NCI-H1092 (cell line): ENCODE measurements around the gene NOD2.

Experiments
- DNase-seq: peaks from one replicate; lab custom pipeline; 2025; lab: John Stamatoyannopoulos, UW

NOD2 gene

DNA sequence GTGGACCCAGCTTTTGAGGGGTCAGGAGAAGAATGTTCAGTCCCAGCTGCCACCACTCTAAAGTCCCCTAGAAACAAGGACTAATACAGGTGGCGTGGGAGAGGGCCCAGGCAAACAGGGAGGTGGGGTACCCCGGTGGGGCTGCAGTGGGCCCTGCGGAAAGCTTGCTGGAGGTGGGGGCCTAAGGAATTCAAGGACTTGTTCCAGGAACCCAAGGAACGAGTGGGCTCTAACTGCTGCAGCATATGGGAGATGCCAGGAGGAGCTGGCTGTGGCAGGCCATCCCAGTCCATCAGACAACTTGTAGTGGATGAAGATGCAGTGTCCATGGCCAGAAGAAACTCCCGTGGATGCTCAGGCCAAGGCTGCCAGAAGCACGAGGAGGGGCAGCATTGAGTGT lies 22.9 kb upstream of the NOD2 start:
- DNase-seq: no peak

DNA sequence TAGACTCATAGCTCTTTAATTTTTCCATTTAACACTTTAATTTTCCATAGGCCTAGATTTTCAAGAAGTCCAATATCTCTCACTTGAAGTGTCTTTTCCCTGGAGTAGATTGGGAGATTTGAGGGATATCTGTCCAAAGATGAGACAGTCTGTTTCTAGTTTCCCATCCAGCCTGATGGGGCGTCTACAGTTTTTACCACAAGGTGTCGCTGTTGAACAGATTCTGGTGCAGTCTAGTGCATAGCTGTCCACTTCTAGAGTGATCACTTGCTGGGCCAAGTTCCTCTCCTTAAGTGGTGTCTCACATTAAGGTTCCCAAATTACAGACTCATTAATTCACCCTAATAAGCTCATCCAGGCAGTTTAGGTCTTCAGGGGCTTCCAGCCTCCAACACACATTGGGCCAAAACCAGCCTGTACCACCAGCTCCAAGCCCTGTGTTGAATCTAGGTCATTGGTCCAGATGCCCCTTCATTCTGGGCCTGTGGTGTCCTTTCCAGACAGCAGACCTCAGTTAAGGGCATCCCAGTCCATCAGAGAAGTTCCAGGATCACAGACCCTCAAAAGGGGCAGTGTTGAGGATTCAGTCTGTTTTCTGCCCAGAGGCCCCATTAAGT lies 21.7 kb upstream of the NOD2 start:
- no peak for DNase-seq

DNA sequence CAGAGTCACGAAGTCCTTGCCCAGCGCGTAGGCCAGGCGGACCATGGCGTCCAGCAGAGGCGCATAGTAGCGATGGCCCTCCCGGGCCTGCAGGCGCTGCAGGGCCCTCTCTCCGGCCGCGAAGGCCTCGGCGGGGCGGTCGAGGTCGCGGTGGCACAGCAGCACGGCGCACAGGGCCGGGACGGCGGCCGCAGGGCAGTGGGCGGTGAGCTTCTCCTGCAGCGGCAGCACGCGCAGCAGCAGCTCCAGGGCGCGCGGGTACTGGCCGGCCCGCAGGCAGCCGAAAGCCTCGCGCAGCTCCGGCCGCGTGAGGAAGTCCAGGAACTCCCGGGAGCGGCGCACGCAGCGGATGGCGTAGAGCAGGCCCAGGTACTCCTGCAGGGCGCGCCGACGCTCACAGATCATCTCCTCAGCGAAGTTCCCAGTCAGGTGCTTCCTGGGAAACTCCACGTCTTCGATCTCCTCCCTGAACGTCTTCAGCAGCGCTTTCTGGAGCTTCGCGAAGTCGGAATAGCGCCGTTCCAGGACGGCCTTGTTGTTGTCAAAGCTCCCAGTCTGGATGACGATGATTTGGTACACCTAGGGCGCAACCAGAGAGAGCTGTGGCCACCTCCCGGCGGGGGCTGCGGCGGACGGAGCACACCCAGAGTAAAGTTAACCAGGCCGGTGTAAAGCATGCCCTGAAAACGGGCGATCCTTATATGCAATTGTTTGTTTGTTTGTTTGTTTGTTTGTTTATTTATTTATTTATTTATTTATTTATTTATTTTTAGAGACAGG lies 19.7 kb upstream of the NOD2 start:
- no peak for DNase-seq

DNA sequence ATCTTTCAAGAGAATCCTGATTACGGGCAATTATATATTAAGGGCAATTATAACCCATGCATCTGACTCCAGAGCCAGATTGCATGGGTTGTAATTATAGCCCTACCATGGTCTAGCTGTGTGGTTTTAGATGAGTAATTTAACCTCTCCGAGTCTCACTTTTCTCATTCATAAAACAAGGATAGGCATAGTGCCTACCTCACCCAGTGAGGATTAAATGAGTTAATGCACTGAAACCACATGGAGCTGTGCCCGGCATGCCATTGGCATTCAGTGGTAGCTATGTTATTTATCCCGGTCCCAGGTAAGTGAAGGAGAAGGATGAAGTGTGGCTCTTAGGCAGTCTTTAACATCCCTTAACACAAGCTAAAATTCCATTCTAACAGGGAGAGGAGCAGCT lies 18.6 kb upstream of the NOD2 start:
- DNase-seq: no peak

DNA sequence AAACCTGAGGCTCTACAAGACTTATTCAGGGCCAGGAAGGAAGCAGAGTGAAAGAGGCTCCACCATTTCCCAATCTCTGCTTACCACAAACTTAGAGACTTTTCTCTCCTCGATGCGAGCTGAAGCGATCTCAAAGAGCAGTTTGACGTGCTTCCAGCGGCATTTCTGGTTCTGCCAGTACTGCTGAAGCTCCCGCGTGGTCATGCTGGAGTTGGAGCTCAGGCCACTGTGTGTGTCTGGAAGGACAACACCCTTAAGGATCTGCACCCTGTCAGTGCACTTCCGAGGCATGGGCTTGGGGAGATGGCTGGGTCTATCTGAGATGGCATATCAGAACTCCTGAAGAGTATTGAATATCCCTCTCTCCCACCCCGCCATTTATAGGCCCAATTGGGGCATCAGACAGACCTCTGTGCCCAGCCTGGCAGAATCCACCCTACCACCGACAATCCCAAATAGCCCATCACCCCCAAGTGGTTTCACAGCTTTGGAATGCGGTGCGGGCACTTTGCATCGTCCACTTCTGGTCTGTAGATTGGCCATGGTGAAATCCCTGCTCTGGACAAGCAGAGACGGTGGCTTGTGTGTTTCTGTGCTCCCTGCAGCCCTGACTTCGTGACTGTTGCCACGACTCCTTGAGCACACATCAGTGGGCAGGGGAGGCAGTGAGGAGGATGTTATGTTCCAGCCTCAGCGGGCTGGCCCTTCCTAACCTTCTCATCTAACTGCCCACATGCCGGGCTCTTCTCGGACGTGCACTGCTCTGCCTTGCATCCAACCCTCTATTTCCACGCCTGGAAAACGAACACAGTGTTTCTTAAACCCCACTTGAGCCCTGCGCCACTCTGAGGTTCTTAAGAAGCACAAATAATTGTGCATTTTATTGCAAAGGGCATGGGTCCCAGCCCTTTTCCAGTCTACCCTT lies 17.5 kb upstream of the NOD2 start:
- no peak for DNase-seq

DNA sequence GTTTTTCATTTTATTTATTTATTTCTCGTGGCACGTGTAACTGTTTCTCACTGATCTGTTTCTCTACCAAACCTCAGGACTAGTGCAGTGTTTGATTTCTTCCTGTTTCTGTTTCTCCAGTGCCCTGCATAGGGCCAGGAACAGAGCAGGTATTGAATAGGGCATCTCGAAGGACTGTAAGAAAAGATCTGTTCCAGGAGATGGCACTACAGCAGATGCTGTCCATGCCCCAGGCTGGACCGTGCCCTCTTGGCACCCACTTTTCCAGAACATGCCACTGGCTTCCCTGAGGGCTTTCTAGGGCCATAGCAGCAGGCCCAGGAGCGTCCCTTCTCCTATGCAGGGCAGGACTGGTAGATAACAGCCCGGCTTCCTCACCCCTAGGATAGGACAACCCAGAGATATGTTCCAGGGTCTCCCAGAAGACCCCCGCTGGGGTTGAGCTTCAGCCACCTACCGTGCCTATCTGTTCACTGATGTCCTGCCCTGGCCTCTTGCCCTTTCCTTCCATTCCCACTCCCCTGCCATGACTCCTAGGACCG lies 16.7 kb upstream of the NOD2 start:
- DNase-seq: no peak

DNA sequence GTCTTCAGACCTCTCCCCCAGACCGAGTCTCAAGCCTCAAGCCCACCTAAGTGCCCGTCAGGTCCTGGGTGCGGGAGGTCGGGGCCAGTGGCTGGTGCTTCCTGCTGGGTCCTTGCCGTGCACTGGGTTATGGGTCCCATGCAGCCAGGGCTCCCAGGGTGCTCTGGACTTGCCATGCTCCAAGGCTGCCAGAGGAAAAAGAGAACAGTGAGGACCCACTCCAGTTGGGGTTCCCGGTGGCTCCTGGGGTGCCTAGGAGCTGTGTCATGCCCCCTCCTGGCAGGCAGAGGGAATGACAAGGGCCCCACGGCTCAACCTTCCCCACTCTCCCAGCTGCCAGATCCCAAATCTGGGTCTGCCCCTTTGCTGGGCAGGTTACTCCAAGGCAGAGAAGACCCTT lies 16.1 kb upstream of the NOD2 start:
- no peak for DNase-seq

DNA sequence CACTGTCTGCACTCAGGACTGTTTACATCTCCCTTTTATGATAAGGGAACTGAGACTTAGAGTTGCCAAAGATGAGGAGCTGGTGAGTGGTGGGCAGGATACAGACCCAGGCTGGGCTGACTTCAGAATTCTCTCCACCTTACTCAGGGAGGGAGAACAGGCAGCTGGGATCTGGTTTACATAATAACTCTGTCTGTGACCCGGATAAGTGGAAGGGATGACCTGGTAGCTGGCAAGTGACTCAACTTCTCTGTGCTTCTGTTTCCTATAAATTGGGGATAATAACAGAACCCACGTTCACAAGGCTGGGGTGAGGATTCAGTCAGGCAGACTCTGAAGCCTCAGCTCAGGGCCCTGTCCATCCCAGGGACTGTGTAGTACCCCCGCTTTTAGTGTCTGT lies 14.9 kb upstream of the NOD2 start:
- no peak for DNase-seq

DNA sequence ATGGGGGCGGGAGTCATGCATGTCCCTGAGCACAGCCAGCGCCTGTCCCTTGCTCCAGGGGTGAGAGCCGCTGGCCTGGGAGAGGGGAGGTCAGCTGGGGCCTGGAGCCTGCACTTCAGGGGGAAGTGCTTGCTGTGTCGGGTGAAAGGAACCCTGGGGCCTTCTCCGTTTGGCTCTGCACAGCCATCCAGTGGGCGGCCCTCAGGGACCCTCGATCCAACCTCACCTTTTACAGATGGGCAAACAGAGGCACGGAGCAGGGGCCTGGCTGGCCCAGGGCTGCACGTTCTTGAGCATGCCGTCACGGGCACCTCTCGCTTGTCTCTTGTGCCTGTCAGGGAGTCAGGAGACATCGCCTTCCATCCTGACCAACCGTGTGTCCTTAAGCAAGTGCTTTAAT lies 14.1 kb upstream of the NOD2 start:
- DNase-seq: no peak

DNA sequence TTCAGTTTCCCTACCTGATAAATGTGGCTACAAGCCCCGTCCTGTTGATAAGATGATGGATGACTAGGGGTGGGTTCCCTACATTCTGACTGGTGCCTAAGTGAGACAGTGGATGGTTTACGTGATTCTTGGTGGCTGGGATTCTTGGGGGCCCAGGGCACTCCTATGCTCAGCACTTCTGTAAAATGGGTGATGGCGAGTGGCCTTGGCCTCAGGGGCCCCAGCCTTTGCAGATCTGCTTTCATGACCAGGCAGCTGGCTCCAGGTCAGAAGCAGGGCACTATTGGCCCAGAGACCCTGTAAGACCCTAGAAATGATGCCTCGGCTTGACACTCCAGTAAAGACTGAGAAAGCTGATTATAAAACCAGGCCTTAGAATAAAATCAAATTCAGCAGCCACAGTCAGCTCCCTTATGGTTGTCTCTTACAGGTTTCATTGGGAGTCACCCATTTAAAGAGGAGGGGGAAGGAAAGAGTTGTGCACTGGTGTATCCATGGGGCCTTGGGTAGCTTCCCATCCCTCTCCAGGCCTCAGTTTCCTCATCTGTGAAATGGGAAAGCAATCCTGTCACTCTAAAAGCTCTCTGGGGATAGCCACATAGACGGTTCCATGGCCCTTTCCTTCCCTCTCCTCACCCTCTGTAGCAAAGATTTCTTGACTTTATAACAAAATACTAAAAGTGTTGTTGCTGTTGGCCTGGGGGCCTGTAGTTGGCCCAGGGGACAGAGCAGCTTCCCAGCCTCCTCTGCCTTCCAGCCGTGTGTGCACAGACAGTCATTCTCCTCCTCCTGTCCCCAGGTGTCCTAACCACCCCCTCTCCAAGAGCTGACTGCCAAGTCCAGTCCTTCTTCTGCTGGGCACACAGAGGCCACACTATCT lies 13.5 kb upstream of the NOD2 start:
- no peak for DNase-seq

DNA sequence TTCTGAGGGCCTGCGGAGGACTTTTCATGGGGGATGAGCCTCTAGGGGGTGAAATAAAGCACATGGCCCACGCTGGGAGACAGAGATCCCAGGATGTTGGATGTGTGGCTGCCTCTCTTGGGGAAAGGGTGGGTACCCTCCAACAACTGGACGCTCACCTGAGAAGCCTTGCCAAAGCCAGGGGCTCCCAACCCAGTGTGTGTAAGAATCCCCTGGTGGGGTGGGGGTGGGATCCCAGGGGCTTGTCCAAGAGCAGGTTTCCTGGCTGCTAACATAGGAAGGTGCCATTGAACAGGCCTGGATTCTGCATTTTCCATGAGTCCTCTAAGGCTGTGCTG lies 12.9 kb upstream of the NOD2 start:
- DNase-seq: no peak

DNA sequence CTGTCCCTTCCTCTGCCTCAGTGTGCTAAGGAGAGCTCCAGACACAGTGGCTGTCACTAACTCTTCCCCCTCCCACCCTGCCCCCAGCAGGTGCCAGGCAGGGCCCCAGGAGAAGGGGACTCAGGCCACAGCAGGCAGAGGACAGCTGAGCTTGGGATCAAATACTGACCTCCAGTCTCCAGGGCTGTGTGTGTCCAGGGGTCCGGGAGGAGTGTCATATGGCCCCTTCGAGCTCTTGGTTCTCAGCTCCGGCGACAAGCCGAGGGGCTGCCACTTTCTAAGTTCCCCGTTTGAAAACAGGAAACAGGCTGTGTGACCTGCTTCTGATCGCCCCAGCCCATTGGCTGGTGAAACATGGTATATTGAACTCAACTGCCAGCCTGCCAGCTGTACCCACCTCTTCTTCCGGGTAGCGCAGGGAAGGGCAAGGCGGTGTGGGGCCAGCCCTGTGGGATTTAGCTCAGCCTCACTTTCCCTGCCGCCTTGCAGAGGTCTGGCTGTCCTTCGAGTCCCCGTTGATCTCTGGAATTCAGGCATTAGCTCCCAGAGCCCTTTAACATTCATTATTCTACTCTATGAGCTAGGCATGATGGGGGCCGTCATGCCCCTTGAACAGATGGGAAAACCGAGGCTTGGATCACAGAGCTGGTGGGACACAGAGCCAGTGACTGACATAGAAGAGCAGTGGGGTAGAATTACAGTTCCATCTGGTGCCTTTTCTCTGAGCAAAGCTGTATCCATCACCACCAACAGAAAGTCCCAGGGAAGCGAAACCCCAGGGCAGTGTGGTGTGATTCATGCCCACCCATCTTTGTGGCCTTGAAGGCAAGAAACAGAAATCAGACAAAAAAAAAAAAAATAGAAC lies 12.2 kb upstream of the NOD2 start, which contains the start of gene SNX20:
Gene SNX20, minus strand, starts transcription at position 292 of the 865 bp plus-strand sequence. CDS start 3,786 bp downstream, outside the sequence.
- no peak for DNase-seq

DNA sequence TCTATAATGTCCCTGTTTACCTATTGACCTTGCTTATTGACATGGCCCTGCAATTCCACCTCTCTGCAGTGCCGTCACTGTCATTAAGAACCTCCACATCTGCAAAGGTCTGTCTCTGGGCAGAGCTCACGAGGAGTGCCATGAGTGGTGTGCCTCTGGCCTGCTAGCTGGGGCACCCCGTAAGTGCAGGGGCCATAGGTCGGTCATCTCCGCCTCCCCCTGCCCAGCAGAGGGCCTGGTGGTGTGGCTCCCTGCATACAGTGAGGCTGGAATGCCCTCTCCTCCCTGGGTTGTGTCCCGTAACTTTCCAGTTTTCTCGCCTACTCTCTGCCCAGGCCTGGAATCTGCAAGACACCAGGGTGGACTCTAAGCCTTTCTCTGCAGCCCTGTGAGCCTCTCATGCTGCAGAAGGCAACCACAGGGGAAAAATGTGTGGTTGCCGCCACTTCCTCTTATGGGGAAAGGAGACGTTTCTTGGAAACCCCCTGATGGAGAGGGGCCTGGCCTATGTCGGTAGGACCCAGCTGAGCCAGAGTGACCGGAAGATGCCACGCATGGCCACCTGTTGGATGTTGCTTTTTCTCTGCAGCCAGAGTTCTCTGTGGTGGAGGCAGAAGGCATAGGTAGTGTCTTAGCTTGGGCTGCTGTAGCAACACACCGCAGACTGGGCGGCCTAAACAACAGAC lies 9.6 kb upstream of the NOD2 start:
- DNase-seq: no peak

DNA sequence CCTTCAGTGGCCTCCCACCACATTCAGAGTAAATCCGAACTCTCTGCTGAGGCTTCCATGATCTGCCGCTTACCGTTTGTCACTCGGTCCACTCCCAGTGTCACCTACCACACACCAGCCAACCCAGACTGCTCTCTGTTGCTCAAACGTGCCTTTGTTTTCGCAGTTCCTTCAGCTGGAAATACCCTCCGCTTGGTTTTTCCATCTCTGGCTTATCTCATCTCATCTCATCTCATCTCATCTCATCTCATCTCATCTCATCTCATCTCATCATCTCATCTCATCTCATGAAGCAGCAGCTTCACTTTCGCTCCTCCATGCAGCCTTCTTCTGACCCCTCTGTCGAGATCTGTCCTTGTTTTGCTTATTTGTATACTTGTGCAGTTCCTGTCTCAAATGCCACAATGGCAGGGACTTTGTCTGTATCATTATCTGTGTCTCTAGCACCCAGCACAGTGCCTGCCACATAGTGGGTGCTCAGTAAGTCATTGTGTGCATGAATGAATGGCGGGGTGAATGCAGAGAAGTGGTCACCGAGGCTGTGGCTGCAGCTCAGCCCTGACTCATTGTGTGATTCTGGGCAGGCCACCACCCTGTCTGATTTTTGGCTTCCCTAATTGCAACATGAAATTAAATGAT lies 8.5 kb upstream of the NOD2 start:
- no peak for DNase-seq

DNA sequence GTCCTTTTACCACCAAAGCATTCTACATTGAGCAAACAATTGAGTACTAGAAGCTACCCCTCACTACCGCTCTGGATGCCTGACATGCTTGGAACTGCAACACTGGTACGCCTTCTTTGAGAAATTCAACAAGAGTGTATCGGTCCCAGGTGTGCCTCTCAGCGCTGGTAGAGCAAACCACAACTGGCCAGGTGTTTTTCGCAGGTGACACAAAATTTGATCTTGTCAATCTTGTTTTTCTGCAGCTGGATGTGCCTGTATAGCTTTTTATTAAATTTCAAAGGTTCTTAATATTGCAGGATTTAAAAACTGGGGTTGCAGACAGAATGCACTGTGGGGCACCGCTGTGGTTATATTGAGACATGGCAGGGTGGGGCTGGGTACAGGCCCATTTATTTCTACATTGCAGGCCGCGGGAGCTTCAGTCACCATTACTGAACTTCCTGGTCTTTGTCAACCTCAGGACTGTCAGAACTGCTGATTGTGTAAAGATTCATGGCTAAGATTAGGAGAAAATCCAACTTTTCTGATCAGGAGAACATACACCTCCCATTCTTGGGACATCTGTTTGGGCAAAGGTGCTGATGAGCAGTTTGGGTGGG lies 7.8 kb upstream of the NOD2 start:
- DNase-seq: no peak

DNA sequence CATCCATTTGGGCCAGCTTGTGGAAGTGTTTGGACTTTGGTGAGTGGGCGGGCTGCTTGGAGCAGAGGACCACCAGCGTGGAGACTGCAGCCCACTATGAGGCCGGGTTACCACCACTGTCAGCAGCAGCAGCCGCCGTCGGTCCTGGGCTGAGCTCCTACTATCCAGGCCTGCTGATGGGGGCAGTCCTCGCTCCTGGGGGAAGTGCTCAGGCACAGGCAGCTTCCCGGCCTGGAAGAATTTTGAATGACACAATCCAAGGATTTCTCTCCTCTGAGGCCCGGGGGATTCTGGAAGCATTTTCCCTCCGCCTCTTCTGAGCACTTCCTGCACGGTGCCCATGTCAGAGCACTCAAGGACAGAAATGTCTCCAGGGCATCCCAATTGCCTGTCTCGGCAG lies 5.3 kb upstream of the NOD2 start:
- no peak for DNase-seq

DNA sequence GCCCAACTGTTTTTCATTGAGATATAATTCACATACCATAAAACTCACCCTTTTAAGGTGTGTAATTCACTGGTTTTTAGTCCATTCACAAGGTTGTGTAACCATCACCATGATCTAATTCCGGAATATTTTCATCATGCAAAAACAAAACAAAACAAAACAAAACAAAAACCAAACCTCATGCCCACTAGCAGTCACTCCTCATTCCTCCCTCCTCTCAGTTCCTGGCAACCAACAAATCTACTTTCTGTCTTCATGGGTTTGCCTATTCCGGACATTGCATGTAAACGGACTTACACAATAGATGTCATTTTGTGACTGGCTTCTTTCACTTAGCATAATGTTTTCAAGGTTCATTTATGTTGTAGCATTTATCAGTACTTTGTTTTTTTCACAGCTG lies 4.5 kb upstream of the NOD2 start:
- no peak for DNase-seq

DNA sequence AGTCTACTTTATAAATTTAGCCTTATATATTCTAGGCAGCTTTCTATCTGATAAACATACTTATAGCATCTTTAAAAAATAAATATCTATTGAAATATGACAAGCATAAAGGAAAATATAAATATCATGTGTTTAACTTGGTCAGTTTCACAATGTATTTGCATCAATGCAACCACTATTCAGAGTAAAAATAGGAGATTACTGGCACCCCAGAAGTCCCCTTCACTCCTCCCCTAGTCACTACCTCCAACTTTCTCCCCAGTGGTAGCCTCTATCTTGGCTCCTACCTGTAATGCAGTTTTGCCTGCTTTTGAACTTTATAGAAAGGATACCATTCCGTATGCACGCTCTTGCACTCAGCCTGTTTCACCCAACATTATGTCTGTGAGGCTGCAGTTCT lies 3.2 kb upstream of the NOD2 start:
- no peak for DNase-seq

DNA sequence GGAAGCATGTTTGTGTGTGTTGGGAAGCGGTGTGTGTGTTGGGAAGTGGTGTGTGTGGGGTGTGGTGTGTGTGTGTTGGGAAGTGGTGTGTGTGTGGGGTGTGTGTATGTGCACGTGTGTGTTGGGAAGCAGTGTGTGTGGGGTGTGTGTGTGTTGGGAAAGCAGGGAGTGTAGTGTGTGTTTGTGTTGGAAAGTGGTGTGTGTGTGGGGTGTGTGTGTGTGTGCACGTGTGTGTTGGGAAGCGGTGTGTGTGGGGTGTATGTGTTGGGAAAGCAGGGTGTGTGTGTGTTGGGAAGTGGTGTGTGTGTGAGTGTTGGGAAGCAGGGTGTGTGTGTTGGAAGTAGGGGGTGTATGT lies 785 bp upstream of the NOD2 start:
- DNase-seq: no peak
